NCI-H1105 (cell line): ENCODE results near the gene SOHLH2.

Experiments used
- DNase-seq: peaks from one replicate; lab custom pipeline; 2025; lab: John Stamatoyannopoulos, UW

SOHLH2 gene

GRCh38 chr13:36131222-36131930, 83.0 kb downstream of the SOHLH2 start, which contains the start of gene DCLK1:
TSS of gene DCLK1 (minus strand) at chr13:36131382.
- peak; percentile 62 for DNase-seq

GRCh38 chr13:36130552-36131221, 83.7 kb downstream of the SOHLH2 start:
- peak; percentile 25 for DNase-seq

GRCh38 chr13:36130193-36130551, 84.2 kb downstream of the SOHLH2 start:
- no peak for DNase-seq

GRCh38 chr13:36129539-36129938, 84.8 kb downstream of the SOHLH2 start:
- no peak for DNase-seq

GRCh38 chr13:36126491-36126890, 87.9 kb downstream of the SOHLH2 start:
- no peak for DNase-seq

- no peak for DNase-seq
These were observed 88.5 kb downstream of the SOHLH2 start for GRCh38 chr13:36125841-36126240.

- no peak for DNase-seq
These were observed 90.0 kb downstream of the SOHLH2 start for GRCh38 chr13:36124236-36124822.
